Activated CD8-positive, alpha-beta memory T cell treated with anti-CD3 and anti-CD28 coated beads, Interleukin-2, amount 50 U/mL, for 1 hour (primary cell): ENCODE data around the gene LTBP1.
"Not testable (repeated sequence)": the region's sequence is repeated elsewhere in the genome, so short reads cannot be mapped to it uniquely, and the experiment has no call there.

Experiments
- DNase-seq: peaks from one replicate; pipeline ENCODE4 v3.0.0-alpha.2; 2020; ENCODE audit errors: extremely low read depth

The LTBP1 gene

DNA sequence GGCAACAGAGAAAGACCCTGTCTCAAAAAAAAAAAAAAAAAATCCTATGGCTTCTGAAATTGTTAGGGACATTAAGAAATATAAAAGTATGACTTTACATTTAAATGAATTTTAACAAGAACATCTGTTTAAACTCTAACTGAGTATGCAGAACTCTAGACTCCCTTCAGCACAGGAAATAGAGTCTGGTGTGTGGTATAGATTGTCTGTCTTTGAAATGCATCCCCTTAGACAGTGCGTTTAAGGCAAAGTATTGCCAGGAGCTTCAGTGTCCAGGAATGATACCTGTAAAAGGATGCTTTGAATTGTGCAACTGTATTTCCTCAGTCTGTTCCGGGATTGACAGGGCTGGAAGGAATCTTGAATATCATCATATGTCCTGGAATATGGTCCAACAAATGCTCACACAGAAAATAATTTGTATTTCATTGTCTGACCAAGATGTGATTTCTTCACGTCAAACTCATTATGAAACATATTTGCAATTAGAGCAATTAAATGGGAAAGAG lies 396.7 kb downstream of the LTBP1 start:
- DNase-seq: no peak

GRCh38 chr2:33344230-33344629 lies 397.5 kb downstream of the LTBP1 start:
- DNase-seq: no peak

GRCh38 chr2:33347856-33348255 lies 401.1 kb downstream of the LTBP1 start:
- no peak for DNase-seq

DNA sequence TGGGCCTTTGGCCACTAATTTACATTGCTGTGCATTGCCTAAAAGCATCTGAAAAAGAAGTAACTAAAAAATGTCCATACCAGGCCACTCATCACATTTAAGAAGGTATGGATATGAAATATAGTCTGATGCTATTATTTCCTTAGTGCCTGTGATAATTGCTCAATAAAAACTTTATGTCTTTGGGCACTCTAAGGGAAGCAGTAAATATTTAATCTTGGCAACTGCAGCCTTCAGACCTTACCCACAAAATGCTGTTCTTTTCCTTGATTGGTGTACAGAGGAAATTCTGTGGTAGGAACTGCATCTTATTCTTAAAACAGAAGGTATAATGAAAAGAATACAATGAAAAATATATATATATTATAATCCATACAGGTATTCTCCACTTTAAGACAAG lies 403.9 kb downstream of the LTBP1 start:
- no peak for DNase-seq

DNA sequence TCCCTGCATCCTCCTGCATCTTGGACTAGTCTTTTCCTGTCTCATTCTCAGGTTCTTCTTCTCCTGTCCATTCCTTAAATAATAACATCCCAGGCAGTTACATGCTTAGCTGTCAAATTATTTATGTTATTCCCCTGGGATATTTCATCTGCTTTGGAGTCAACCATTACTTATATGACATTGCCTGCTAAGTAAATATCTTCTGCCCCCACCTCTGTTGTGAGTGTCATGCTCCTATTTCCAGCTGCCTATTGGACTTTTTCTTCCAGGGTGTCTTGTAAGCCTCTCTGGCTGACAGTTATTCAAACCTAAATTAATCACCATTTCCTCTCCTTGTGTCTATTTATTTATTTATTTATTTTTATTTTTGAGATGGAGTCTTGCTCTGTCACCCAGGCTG lies 405.0 kb downstream of the LTBP1 start:
- no peak for DNase-seq

DNA sequence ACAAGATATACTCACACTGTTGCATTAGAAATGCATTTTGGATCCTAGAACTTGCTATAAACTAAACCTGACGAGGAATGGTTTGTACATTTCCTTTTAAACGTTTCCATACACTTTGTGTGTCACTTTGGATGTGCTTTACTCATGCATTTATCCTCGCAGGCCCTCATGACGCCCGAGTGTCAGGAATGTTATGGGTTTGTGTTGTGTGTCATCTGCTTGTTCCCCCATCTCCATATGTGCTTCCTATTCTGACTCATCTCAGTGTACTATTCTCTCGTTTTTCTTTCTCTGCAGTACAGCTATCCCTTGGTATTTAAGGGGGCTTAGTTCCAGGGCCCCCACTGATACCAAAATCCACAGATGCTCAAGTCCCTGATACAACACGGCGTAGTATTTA lies 408.2 kb downstream of the LTBP1 start:
- DNase-seq: no peak

DNA sequence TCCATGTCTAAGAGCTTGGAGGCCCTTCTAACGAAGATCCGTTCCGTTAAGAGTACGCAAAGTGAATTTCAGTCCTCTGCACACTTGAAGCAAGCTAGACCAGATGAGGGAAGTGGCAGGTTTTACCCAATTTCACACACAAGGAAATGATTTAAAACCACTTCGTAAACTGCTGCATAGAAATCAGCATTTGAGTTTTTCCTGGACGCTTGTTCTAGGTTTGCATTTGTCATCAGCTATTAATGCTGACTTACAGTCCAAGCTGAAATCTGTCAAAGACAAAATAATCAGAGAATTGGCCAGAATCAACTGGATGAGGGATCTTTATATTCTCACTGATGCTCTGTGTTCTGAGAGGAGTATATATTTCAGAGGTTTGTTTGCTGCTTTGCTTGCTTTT lies 412.1 kb downstream of the LTBP1 start:
- no peak for DNase-seq

DNA sequence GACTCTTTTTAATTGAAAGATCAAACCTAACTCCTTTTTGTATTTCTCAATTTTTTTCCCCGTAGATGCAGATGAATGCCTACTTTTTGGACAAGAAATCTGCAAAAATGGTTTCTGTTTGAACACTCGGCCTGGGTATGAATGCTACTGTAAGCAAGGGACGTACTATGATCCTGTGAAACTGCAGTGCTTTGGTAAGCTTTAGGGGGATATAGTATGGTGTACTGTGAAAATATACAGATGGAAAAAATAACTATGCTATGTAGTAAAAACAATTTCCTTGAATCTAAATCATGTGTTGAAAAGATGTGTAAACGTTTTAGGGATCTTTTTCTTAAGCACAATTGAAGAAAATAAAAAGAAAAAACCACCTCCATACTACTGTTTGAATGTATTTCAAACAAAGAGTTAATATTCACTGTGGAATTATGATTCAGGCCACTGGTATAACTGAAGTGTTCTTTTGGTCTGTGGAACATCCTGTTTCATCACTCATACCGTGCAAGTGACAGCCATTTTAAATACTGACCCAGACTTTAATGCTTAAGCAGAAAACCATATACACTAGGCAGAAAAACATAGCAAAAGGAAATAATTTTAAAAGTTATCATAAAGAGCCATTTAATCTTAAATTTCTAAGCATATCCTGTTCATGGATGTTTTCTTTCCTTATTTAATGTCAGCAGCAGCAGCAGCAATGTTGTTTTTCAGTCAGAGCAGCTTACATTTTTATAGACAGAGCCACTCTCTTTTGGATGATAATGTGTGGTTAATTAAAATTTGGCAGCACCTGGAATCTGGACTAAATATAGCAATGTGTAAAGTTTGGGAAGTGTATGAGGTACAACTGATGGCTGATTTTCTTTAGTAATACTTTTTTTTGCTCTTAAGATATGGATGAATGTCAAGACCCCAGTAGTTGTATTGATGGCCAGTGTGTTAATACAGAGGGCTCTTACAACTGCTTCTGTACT lies 416.9 kb downstream of the LTBP1 start:
- no peak for DNase-seq

GRCh38 chr2:33365264-33365970 lies 418.7 kb downstream of the LTBP1 start:
- DNase-seq: no peak

GRCh38 chr2:33366473-33366872 lies 419.7 kb downstream of the LTBP1 start:
- no peak for DNase-seq

GRCh38 chr2:33368524-33368923 lies 421.8 kb downstream of the LTBP1 start:
- not testable (repeated sequence) for DNase-seq

GRCh38 chr2:33369191-33369590 lies 422.4 kb downstream of the LTBP1 start:
- no peak for DNase-seq

DNA sequence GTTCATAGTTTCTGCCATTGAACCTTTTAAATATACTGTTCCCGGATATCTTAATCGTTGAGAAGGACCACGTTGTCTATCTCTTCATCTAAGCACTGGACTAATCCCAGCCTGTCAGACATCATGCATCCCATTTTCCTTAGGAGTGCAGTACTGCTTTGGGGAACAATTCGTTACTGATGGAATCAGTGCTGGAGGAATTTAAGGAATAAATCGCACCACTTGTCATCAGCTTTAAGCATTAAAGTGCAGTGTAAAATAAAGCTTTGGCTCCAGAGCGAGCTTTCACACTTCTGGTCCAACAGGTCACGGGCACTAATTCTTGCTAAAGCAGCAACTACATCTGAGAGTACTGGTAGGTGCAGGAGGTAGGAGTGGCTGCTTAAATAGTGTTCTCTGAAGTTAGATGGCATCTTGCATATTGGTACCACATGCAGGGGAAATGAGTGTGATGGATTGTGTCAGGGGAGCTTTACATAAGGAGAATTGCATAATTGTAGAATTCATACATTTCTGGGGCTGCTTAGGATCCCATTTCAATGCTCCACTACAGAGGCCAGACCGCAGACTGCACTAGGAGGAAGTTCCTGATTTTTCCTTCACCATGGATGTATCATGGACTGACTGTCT lies 424.0 kb downstream of the LTBP1 start:
- DNase-seq: no peak

DNA sequence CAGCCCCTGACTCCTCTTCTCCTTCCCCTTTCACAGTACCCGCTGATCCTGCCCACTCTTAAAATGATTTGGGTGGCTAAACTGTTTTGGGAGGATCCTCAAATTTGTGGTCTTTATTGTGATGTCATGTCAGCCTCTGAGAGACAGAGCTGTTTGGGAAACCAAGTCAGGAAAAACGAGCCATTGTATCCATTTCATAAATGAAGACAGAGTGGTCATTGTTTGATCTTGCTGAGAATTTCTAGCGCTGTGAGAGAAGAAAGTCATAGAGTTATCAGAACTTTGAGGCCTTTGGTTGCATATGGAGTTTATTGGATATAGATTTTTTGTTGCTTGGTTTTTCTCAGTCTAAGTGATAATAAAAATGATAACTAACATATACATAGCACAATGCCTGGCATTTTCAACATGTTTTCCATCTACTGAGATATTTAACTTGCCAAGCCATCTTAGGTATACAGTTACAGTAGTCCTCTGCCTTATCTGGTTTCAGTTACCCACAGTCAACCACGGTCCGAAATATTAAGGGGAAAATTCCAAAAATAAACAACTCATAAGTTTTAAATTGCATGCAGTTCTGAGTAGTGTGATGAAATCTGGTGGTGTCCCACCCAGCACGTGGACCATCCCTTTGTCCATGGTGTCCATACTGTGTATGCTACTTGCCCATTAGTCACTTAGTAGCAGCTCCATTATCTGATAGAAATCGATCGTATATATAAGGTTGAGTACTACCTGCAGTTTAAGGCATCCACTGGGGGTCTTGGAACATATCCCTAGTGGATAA lies 424.7 kb downstream of the LTBP1 start:
- no peak for DNase-seq

GRCh38 chr2:33372940-33373553 lies 426.3 kb downstream of the LTBP1 start:
- DNase-seq: no peak

DNA sequence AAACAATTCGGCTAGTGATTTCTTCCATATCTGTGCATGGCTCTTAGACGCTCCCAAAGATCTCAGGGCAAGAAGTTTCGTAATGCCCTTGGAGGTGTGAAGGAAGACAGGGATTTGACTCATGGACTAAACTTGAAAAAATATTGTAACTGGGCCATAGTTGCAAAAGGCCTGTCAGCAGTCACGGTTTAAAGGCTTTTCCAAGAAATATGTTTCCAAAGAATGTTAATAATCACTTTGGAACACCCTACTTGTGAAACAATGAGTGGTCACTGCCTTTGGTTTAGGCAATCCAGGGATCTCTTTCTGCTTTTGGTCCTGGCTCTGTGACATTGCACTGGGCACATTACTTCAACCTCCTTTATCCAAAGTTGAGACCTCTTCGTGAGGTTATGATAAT lies 427.2 kb downstream of the LTBP1 start:
- no peak for DNase-seq

GRCh38 chr2:33375054-33375453 lies 428.3 kb downstream of the LTBP1 start:
- no peak for DNase-seq

DNA sequence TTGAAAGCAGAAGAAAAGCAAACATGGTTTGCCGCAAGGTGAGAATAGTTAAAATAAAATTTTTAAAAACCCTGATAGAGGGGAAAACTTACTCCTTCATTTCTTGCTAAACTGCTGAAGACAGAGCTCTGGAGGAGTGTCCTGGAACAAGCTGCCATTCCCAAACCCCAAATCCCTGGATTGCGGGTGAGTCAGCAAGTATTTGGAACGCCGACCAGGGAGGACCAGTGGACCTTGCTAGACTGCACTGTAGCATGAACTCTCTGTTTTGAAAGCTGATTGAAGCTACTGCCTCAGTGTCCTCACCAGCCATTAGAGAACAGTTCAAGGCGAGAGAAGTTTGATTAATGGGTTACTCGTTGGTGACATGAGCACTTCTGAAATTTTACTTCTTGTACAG lies 430.3 kb downstream of the LTBP1 start:
- no peak for DNase-seq

DNA sequence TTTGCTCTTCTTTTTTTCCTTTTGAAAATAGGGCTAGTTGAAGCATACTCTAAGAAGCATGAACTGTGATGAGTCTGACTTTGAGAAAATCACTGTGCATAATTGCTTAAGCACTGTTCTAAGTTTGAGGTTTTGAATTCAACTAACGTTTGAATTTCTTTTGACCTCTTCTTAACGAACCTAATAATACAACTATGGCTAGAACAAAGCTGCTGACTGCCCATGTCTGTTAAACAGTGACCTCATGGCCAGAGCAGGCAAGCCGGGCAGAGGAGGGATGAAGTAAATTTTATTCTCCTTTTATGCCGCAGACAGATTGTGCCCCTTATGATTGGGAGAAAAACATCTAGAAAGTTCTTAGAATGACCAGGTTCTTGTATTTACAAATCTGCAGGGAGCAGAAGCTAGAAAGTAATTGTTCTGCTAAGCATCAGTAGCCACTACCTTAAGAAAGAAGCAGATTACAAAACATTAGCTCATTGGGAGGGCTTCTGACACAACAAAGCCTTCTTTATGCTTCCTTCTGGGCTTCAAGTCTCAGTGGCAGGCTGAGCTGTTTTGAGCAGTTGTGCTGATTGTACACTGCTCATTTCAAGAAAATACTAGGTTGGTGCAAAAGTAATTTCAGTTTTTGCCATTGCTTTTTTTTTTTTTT lies 431.9 kb downstream of the LTBP1 start:
- no peak for DNase-seq

GRCh38 chr2:33380001-33380609 lies 433.4 kb downstream of the LTBP1 start:
- no peak for DNase-seq
